CD4-positive, alpha-beta T cell treated with Interleukin-15 for 1 hour (primary cell): ENCODE results near the gene KCNK7.

Experiments used
- DNase-seq: peaks from one replicate; pipeline ENCODE4 v3.0.0-alpha.2; 2020

The KCNK7 gene

GRCh38 chr11:65625628-65626342 is 30.2 kb upstream of the KCNK7 start:
- DNase-seq: peak; percentile 74

- no peak for DNase-seq
These were observed 29.5 kb upstream of the KCNK7 start for GRCh38 chr11:65624931-65625627.

- DNase-seq: no peak
These were observed 28.4 kb upstream of the KCNK7 start for GRCh38 chr11:65623852-65624616.

GRCh38 chr11:65623177-65623576 is 27.6 kb upstream of the KCNK7 start:
- no peak for DNase-seq

GRCh38 chr11:65622011-65622410 is 26.4 kb upstream of the KCNK7 start:
- DNase-seq: no peak

GRCh38 chr11:65621460-65621859 is 25.9 kb upstream of the KCNK7 start:
- no peak for DNase-seq

- no peak for DNase-seq
These were observed 25.1 kb upstream of the KCNK7 start for GRCh38 chr11:65620666-65621065.

GRCh38 chr11:65619281-65619928 is 23.8 kb upstream of the KCNK7 start:
- no peak for DNase-seq

GRCh38 chr11:65618763-65619162 is 23.2 kb upstream of the KCNK7 start:
- DNase-seq: no peak

- no peak for DNase-seq
These were observed 22.6 kb upstream of the KCNK7 start for GRCh38 chr11:65617990-65618751.

GRCh38 chr11:65617136-65617850 is 21.7 kb upstream of the KCNK7 start:
- DNase-seq: no peak

GRCh38 chr11:65616575-65617001 is 21.0 kb upstream of the KCNK7 start:
- no peak for DNase-seq

- DNase-seq: peak; percentile 33
These were observed 20.5 kb upstream of the KCNK7 start for GRCh38 chr11:65615950-65616574.

GRCh38 chr11:65615229-65615949 is 19.8 kb upstream of the KCNK7 start, which contains the start of gene PCNX3:
TSS of gene PCNX3 (plus strand) at chr11:65615776. CDS start at chr11:65616312, 536 bp downstream.
- peak; percentile 100 for DNase-seq

- DNase-seq: no peak
These were observed 17.7 kb upstream of the KCNK7 start for GRCh38 chr11:65613091-65613928.

- no peak for DNase-seq
These were observed 17.1 kb upstream of the KCNK7 start for GRCh38 chr11:65612691-65613090.

- no peak for DNase-seq
These were observed 16.4 kb upstream of the KCNK7 start for GRCh38 chr11:65611758-65612603.

- DNase-seq: peak; percentile 59
These were observed 15.6 kb upstream of the KCNK7 start for GRCh38 chr11:65611028-65611757.
